ENCODE measurements around the gene B4GALNT4. TPM values are rescaled to one million over a fixed set of nuclear protein-coding genes. Genes with fewer than 3 reads are reported as not detected.
A peak's percentile ranks its signal among the peaks of the same experiment; 100 is the strongest.
"Not testable (repeated sequence)": the region's sequence is repeated elsewhere in the genome, so short reads cannot be mapped to it uniquely, and the experiment has no call there.

Gene B4GALNT4
- total RNA-seq, result under 1 TPM in 1 of 2 donors, not detected in 1; 0.39 TPM

GRCh38 chr11:369336-370018, at the start of gene B4GALNT4:
Gene B4GALNT4 (plus strand): TSS chr11:369499. CDS start chr11:369804, 305 bp downstream.
- no peaks in the 10 kb centered on the region for H3K9me3 ChIP-seq
- peaks cover 0 to 10% of the 10 kb centered on the region in 2 donors for H3K4me1 ChIP-seq
- H3K4me3 ChIP-seq, result peak within 1 kb of the TSS in 1 of 2 donors; percentile 39
- no peak for TF ChIP-seq CTCF (IDR thresholded peaks at IDR 0.05)
- DNase-seq (ENCODE audit: low spot score), result no peak
- H3K27ac ChIP-seq, result no peak within 1 kb of the TSS
- peaks cover 0 to 17% of the 10 kb centered on the region in 2 donors for H3K27me3 ChIP-seq
- no peaks in the 10 kb centered on the region for H3K36me3 ChIP-seq

GRCh38 chr11:319888-320273, 49.4 kb upstream of the B4GALNT4 start:
- H3K27ac ChIP-seq, result peak overlapping the region; percentile 96 to 98
- not testable (repeated sequence) for H3K27me3 ChIP-seq; H3K36me3 ChIP-seq; DNase-seq (ENCODE audit: low spot score); H3K9me3 ChIP-seq
- H3K4me3 ChIP-seq, result peak overlapping the region; percentile 74 to 88
- H3K4me1 ChIP-seq, result peaks cover 0 to 37% of the 10 kb centered on the region in 2 donors

- Histone ChIP-seq H3K36me3 (peaks cover 3% of the 10 kb centered on the region), H3K4me1 (peaks cover 0 to 38% of the 10 kb centered on the region in 2 donors), H3K4me3 (no peak overlapping the region), H3K27me3 (no peaks in the 10 kb centered on the region), H3K27ac (peak overlapping the region; percentile 87 to 90), H3K9me3 (no peaks in the 10 kb centered on the region)
- DNase-seq (ENCODE audit: low spot score), result no peak
- TF ChIP-seq CTCF (IDR thresholded peaks at IDR 0.05), result no peak
Measured at GRCh38 chr11:324156-324555, 45.1 kb upstream of the B4GALNT4 start.

- Histone ChIP-seq H3K4me1 (peaks cover 0 to 38% of the 10 kb centered on the region in 2 donors), H3K27ac (peak overlapping the region; percentile 87 to 90)
- not testable (repeated sequence) for H3K9me3 ChIP-seq; DNase-seq (ENCODE audit: low spot score); H3K4me3 ChIP-seq; H3K27me3 ChIP-seq; H3K36me3 ChIP-seq
Measured at GRCh38 chr11:324593-325517, 44.4 kb upstream of the B4GALNT4 start.

- Histone ChIP-seq H3K27ac (peak overlapping the region; percentile 87 to 90), H3K9me3 (no peaks in the 10 kb centered on the region), H3K36me3 (no peaks in the 10 kb centered on the region), H3K27me3 (no peaks in the 10 kb centered on the region), H3K4me1 (peaks cover 0 to 38% of the 10 kb centered on the region in 2 donors), H3K4me3 (peak overlapping the region in 1 of 2 donors; percentile 5)
- no peak for DNase-seq (ENCODE audit: low spot score)
- TF ChIP-seq CTCF (IDR thresholded peaks at IDR 0.05), result no peak
Measured at GRCh38 chr11:325796-326591, 43.3 kb upstream of the B4GALNT4 start.

GRCh38 chr11:326592-326841, 42.8 kb upstream of the B4GALNT4 start:
- H3K4me1 ChIP-seq, result peaks cover 0 to 38% of the 10 kb centered on the region in 2 donors
- no peak for DNase-seq (ENCODE audit: low spot score)
- no peaks in the 10 kb centered on the region for H3K9me3 ChIP-seq
- peak overlapping the region in 1 of 2 donors; percentile 5 for H3K4me3 ChIP-seq
- TF ChIP-seq CTCF (IDR thresholded peaks at IDR 0.05), result no peak
- H3K27ac ChIP-seq, result peak overlapping the region; percentile 87 to 90
- no peaks in the 10 kb centered on the region for H3K36me3 ChIP-seq
- H3K27me3 ChIP-seq, result no peaks in the 10 kb centered on the region
